Muscle of back (tissue), 11 donors: ENCODE results near the gene MBD2. TPM values are rescaled to one million over a fixed set of nuclear protein-coding genes. Genes with fewer than 3 reads are reported as not detected.
"Not testable (repeated sequence)": the region's sequence is repeated elsewhere in the genome, so short reads cannot be mapped to it uniquely, and the experiment has no call there.

Experiments used
- DNase-seq, 3 donors: peaks; one replicate each; pipeline versions ENCODE4 v3.0.0 to v3.0.0-alpha.2; 2013
- polyA plus RNA-seq, 10 donors: library from polyadenylated mRNA; unstranded; fragments of 120-200 nt; gene quantifications; one replicate each; pipeline ENCODE4 v1.2.1, GENCODE V29; 2013; ENCODE audit not compliant: insufficient read length in 10 of 10

Gene MBD2
- polyA plus RNA-seq, 10 donors = 36.9 to 56.6 (median 47.9) TPM

DNA sequence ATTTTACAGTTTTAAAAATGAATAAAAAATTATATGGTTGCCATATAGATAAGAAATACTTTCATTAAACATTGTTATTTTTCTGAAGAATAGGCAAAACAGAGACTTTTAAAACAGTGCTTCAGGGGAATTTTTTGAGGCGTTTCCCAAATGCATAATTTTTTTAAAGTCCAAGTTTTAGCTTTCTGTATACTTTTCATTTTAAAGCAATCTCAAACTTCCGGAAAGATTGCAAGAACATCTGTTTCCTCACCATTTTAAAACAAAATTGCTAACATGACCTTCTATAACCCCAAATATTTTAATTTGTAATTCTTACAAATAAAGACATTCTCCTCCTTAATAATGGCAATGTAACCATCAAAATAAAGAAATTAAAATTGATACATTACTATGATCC lies 15.1 kb upstream of the MBD2 start:
- no peak for DNase-seq

DNA sequence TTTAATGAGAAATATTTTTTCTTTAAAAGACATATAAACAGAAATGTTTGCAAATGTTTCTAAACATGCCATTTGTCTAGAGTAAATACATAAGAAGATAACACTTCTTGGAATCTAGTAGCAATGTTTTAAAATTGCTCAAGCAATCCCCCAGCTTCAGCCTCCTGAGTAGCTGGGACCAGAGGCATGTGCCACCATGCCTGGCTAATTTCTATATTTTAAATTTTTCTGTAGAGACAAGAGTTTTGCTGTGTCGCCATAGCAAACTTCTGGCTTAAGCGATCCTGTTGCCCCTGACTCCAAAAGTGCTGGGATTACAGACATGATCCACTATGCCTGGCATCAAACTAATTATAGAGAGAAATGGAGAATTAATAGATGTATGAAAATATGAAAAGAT lies 14.6 kb upstream of the MBD2 start:
- no peak for DNase-seq

DNA sequence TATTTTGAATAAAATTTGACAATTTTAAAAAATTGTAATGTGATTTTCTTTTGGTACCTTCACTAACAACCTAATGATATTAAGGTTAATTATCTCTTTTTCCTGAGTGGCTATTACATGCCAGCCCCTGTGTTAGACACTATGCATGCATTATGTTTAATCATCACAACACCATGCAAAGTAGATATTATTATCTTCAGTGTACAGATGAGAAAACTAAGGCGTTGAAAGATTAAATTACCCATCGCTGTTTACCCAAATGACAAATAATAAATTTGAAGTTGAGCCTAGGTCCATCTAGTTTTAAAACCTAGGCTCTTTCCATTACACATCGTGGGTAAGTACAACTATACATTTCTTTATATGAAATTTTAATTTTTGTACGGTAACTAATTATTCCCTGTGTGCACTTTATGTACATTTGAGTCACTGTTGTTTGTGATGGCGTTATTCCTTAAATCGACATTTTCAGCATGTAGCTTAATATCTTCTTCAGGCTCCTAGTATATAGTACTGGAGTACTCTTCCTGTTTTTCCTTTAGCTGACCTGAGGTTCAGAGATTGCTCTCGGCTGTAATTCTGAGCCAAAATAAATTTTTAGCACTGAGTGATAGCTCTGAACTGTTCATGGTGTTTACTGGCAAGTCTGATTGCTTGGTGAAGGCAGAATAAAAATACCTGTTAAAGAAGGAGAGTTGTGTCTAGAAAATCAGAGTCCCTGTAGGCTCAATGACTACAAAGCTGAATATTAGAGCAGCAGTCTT lies 13.9 kb upstream of the MBD2 start:
- no peak for DNase-seq

DNA sequence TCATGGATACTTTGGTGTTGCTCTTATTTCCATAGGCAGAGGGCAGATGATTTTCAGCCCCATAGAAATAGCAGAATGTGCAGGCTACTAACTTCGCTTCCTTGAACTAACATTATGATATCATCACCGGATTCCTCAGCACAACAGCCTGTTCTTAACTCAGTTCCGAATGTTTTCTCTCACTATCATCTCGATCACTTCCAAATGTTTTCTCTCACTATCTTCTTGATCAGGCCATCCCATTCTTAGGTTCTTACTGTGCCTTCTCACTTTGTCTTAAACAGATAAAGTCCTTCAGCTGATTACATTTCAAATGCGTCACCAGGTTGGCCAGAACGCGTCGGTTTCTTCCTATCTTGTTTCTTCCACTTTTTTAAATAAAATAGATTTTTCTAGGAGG lies 11.4 kb upstream of the MBD2 start:
- no peak for DNase-seq

DNA sequence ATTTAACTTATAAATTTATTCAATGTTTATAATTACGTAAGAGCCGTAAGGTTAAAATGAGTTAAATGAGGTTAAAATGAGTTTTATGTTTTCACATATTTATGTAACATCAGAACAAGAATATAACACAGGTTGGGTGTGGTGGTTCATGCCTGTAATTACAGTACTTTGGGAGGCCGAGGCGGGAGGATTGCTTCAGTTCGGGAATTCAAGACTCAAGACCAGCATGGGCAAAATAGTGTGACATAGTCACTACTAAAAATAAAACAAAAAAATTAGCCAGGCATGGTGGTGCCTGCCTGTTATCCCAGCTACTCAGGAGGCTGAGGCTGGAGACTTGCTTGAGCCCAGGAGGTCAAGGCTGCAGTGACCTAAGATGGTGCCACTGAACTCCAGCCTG lies 9.3 kb upstream of the MBD2 start:
- no peak for DNase-seq

DNA sequence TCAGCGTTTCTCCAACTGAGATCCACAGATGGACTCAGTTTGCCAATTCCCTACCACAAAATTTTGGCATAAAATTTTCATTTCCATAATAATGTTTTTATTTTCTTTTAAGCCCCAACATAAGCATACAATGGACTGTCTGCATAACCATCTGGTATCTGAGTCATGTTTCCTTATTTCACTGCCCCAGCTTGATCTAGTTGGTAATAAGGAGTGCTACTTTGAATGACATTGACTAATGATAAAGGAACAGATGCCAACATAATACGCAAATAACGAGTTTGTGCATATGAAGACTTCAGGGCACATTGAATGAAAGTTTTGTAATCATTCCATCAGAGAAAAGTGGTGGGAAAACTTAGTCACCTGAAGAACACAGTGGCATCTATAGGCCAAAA lies 8.8 kb upstream of the MBD2 start:
- no peak for DNase-seq

DNA sequence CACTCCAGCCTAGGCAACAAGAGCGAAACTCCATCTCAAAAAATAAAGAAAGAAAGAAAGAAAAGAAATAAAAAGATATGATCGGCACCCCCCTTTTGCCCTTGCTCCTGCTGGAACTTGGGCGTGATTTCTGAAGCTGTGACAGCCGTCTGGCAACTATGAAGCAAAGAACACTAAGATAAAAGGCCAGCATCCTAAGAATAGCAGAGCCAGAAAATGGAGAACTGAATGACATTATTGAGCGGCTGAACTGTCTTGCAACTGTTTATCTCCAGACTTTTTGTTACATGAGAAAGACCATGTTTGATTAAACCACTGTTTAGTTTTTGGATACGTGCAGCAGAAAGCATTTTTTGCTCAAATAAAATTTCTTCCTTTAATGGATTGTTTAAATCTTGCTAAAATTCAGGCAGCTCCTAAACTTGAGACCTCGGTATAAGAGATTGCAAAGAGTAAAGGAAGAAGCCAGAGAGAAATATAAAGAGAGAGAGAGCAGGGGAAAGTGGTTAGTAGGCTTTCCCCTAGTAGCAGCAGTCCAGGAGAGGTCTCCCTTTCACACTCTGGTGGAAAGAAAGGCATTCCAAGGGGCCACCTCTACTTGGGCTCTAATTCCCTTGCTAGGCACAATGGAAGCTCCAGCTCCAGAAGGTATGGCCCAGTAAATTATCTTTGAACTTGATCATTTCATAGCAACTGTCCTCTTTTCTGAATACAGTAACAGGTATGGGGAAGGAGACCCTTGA lies 8.2 kb upstream of the MBD2 start:
- DNase-seq = no peak

DNA sequence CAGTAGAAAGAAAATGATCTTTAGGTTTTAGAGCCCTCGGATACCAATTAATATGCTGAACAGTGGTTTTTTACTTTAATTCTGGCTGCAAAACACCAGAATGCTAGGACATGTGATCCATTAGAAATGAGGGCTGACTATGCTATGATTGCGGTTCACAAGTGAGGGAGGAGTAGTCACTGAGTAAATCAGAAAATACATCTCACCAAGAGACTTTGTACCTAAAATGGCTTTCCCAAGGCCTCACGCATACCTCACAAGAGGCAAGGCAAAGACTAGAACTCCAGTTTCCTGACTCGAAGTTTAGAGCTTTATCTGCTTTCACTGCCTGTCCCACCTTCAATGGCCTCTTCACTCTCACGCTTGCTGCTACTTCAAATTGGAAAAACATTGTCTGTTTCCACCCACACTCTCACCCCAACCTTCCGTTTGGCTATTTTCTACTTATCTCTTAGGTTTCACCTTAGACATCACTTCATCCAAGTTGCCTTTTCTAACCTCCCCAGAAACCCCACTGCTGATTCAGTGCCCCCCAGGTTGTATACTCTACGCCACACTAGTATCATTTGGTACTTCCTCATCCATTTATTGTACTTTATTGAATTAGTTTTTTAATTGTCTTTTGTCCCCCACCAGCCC lies 5.1 kb upstream of the MBD2 start:
- no peak for DNase-seq

DNA sequence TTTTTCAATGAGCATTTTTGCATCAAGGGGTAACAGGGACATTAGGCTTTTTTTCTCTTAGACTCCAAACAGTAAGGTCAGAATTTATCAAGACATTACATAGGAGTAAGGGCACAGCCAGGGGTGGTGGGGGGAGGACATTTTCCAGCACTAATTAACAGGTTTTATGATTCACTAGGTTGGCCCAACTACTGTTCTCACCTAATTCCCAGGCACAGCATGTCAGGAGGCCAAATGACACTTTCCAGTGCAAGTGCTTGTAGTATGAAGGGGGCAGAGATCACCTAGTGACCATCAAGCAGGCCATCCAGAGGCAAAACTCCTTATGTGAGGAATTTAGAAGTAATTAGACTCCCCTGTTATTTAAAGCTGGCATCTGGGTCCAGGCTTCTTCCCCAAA lies 3.9 kb upstream of the MBD2 start:
- no peak for DNase-seq

DNA sequence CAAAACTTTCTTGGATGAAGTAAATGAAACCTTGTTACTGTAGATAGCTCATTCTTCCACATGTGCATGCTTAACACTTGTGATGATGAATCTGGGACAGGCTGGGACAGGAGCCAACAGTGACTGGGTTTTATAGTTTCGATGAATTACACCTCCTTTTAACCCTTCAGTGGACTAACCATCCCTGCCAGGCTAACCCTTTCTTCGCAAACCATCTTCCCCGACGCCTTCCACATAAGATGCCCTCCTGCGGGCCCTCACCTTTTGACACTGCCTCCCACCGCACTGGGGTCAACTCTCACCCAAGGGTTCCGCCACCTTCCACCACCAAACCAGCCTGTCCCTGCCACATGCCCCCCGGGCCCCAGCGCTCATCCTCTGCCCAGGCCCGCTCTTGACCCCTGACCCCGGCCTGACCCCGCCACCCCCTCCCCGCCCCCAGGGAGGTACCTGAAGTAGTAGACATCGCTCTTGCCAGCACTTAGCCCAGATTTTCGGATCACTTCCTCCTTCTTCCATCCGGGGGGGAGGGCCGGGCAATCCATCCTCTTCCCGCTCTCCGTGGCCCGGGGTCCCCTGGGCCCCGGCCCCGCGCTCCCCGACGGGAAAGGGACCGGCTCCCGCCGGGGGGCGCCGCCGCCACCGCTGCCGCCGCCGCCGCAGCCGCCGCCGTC lies 764 bp downstream of the MBD2 start:
- DNase-seq = peak; percentile 85 to 90 (median 88)

DNA sequence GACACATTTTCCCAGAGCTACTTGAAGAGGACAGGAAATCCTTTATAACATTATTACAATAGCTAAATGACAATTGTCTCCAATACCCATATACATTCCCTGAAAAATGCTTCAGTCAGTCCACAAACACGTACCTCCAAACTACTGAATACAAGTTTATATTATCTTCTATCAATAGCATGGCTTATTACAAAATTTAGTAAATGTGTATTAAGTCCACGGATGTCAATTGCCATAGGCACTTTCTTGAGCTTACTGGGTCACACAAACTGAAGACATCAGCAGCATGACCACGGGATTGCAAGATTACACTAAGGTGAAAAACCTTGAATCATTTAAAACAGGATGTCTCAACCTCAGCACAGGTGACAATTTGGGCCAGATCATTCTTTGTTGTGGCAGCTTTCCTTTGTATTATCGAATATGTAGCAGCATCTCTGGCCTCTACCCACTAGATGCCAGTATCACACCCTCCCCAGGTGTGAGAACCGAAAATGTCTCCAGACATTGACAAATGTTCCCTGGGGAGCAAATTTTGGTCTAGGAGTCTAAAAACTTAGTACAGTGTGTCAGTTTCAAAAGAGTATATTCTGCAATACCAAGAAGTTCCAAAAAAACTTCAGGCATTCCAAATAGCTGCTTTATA lies 1.4 kb downstream of the MBD2 start:
- DNase-seq = no peak

DNA sequence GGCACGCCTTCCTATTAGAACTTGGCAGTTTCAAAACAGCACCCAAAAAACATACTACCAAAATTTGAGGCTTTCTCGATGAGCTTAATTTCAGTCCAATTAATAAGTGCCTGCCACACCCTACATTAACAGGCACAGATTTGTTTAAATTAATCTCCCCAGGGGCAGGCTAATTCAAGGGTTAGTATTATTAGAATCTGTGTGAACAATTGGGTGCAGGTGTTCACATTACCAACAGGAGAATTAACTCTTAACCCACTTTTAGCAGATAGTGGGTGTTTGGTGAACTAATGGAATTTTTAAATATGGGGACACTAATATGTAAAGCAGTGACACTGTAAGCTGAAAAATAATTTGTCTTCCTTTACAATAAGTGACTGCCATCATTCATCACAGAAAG lies 4.1 kb downstream of the MBD2 start:
- DNase-seq = no peak

DNA sequence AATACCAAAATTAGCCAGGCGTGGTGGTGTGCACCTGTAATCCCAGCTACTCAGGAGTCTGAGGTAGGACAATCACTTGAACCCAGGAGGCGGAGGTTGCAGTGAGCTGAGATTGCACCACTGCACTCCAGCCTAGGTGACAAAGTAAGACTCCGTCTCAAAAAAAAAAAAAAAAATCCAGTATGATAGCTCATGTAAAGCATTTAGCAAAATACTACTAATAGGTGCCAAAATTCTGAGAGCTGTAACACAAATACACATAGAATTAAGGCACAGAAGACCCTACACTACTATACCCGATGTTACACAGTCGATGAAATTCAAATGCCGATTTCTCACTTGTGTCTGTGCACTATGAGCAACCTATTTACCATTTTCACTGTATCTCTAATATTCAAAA lies 5.7 kb downstream of the MBD2 start:
- DNase-seq = not testable (repeated sequence)

DNA sequence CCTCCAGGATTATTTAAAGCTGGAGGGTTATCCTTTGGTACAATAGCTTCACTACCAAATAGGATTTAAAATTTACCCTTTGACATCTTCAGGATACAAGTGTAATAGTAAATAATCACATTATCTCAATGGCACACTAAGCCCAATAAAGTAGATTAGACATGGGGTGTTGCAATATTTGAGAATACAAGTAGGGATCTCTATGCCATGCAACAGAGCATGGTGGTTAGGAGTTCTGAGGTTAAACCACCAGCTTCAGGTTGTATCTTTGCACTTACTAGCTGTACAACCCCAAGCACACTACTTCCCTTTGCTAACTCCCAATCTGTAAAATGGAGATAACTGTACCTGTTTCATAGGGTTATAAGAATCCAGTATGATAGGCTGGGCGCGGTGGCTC lies 6.2 kb downstream of the MBD2 start:
- DNase-seq = no peak

DNA sequence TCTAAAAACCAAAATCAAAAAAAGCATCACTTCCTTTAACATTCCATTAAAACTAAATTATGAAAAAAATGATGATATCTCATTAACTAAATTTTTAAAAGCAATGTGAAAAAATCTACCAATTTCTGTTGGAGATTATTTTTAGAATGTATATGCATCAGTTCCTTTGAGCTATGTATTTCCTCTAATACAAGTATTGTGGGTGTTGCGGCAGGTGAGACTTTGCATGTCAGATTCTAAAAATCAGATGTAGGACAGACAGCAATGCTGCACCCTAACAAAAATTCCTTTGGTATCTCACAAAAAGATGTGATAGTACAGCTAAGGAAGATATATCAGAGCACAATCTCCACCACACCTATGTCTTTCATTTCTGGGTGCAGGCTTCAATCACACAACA lies 6.8 kb downstream of the MBD2 start:
- no peak for DNase-seq

DNA sequence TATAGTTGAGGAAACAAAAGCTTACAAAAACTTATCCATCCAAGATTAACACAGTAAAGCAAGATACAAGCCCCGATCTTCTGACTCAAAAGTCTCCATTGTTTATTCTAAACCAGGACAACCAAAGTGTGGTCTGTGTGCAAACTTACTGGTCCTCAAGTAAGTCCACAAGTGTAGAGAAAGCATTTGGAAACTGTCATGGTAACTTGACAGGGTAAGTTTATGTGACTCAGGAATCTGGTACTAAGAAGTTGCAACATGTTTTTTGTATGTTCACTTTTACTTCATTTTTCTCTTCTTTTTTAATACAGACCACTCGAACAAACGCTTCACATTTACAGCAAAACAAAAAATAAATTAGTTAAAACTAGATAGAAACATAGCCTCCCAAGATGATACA lies 9.4 kb downstream of the MBD2 start:
- DNase-seq = no peak

DNA sequence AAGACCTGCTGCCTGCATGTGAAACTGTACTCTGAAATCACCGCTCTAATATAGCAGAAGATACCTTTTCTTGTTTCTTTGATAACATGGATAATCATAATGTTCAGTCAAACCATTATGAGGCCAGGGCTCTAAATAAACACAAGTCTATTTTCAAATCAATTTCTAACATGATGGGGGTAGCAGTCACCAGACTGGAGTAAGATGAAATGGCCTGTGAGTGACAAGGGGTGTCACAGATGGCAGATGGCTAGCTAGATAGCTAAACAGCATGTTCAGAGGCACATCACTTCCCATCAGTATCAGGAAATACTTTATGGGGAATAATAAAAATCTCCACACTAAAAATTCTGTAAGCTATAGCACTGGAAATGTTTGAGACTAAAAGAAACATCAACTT lies 14.0 kb downstream of the MBD2 start:
- DNase-seq = no peak

DNA sequence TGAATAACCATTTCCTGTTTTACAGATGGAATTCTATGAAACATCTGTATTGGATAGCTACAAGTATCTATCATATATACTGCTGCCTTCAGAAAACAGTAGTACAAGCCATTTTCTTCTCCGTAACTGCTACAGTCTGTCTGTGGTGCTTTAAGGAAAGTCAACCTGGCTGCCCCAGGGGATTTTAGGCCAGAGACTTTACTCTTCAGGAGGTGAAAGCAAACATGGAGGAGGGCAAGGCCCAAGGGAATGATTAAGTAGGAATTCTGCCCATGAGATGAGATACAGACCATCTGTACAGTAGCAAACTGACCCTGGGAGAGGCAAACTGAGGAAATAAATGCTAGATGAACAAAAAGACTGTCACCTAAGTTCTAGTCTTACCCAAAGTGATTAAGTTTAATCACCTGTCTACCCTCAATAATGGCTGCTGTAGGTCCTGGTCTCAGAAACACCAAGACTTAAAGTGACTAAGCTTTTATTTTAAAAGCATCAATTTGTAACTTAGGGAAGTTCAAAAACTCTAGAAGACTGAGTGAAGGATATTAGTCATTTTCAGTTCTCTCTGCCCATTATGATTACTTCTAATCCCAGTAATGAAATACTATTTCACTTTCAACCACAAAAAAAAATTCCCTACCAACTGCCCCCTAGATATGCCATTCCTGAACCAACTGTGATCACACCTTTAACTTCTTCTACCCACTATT lies 14.8 kb downstream of the MBD2 start:
- peak in 1 of 3 donors; percentile 10 for DNase-seq

DNA sequence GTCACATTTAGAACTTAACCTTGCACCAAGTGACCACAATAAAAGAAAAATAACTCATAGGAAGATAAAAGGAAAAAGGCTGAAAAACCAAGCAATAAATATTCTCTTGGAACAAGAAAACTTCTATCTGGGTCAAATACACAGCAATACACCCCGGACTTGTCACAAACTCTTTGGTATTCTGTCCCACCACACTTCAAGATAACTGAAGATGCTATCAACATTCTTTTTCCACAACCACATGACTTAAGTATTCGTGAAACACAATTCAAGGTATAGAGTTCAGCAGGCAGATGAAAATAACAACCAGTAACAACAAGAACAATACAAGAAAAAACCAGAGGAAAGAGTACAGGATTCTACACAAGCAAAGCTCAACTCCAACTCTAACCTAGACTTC lies 18.0 kb downstream of the MBD2 start:
- DNase-seq = no peak

DNA sequence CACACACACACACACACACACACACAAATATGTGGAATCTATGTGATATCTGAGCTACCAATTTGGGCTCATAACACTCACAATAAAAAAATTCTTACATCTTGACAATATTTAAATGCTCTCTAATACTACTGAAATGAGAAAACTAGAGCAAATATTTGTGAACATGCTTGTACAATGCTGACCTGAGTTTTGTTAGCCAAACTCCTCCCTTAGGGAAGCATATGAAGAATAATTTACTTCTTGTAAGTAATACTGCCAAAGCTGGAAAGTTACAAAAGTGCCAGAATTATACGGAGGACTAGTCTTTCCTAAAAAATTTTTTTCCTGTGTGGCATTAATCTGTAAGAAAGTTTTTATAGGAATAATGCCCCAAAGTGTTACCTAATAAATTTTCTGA lies 18.5 kb downstream of the MBD2 start:
- peak in 2 of 3 donors; percentile 56 to 67 for DNase-seq

DNA sequence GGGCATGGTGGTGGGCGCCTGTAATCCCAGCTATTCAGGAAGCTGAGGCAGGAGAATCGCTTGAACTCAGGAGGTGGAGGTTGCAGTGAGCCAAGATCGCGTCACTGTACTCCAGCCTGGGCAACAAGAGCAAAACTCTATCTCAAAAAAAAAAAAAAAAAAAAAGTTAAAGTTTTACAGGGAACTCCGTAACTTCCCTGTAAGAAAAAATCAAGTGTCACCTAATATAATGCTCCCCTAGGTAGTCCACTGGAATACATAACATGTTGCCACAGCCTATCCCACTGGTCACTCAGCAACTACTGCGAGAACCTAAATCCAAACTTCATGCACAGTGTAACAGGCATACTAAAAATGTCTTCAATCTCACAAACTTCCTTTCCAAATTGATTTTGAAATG lies 19.0 kb downstream of the MBD2 start:
- not testable (repeated sequence) for DNase-seq
